PC-3 (cell line): Measurements from ENCODE around the gene ATP2A1.

Experiments used
- CTCF ChIP-seq: fragments of 300-600 bp; sonication (generic); conservative IDR thresholded peaks from 2 replicates; pipeline ENCODE4 v1.5.1; 2017; ENCODE audit warnings: antibody characterized with exemption, low read depth, mild to moderate bottlenecking, low read length
- EZH2 ChIP-seq: fragments of 300-600 bp; sonication (generic); IDR thresholded peaks from one replicate; pipeline ENCODE4 v1.6.1; 2017; ENCODE audit warnings: antibody characterized with exemption, mild to moderate bottlenecking, low read length; ENCODE audit not compliant: unreplicated experiment
- EZH2phosphoT487 ChIP-seq: fragments of 300-600 bp; sonication (generic); IDR thresholded peaks from 2 replicates; pipeline ENCODE4 v1.6.1; 2018; ENCODE audit warnings: mild to moderate bottlenecking, antibody characterized with exemption, low read length, borderline replicate concordance

GRCh38 chr16:28923231-28923587 lies 44.9 kb downstream of the ATP2A1 start:
- TF ChIP-seq CTCF (no peak), EZH2 (no peak), EZH2phosphoT487 (no peak)
